ENCODE data around the gene SLC12A4.

SLC12A4 gene

DNA sequence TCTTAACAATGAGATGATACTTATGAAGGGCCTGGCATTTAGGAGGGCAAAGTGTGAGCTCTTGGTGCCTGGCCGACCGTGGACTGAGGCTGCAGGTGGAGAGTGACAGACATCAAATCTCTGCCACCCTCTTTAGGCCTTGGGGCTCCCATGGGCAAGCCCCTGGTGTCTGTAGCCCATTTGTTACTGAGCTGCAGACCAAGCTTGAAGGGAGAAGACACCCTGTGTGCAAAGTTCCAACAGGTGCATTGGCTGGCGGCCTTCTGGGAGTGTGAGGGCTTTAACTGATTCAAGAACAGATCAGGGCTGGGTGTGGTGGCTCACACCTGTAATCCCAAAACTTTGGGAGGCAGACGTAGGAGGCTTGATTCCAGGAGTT, 36.0 kb downstream of the SLC12A4 start:
- TF ChIP-seq POLR2A (IDR thresholded peaks at IDR 0.05; ENCODE audit: low read depth, low read length) (no peak), POU2F2 (IDR thresholded peaks at IDR 0.05; ENCODE audit: low read depth, low read length) (no peak), SPI1 (IDR thresholded peaks at IDR 0.05; ENCODE audit: low read depth, low read length) (no peak), POLR2AphosphoS5 (IDR thresholded peaks at IDR 0.05; ENCODE audit: low read depth, low read length) (no peak), TAF1 (IDR thresholded peaks at IDR 0.05; ENCODE audit: low read depth, low read length) (no peak), PAX5 (IDR thresholded peaks at IDR 0.05; ENCODE audit: insufficient read depth, low read length, severe bottlenecking) (no peak)
- FAIRE-seq (no peak), DNase-seq (ENCODE audit: insufficient read length, low spot score) (no peak)

DNA sequence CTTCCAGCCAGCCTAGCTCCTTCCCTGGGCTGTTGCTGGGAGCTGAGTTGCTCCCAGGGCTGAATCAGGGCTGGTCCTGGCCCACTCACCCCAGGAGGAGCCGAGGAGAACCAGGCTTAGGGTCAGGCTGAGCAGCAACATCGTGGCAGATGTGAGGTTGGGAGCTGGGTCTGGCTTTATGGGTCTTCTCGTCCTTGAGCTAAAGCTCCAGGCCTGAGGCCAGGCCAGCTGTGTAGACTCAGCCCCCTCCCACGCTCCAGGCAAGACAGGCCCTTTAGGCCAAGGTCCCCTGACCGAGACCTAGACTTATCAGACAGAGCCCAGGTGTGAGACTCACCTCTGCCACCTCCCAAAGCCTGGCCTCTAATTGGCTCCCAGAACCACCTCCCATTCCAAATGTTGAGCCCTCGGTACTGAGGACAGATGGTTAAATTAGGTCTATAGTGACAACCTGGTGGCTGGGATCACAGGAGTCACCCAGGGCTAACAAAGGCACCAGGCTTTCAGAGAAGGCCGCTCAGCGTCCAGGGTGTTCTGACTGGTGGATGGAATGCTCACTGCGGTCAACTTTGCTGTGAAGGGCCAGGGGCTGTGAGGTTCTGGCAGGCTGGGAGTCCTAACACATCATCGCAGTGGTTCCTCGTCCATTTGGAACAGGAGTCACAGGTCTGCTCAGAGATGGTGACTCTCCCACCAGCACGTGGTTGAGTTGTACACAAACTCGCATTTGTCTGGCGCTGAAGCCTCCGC, 36.5 kb downstream of the SLC12A4 start, which contains the start of gene CTRL:
CTRL (minus strand) TSS at position 151 of the 750 bp plus-strand sequence; CDS start at position 141, 10 bp downstream.
- DNase-seq (ENCODE audit: insufficient read length, low spot score) (no peak), FAIRE-seq (no peak)
- peak; percentile 38 for TF ChIP-seq POLR2A (IDR thresholded peaks at IDR 0.05; ENCODE audit: low read depth, low read length)
- no peak for TF ChIP-seq POLR2AphosphoS5 (IDR thresholded peaks at IDR 0.05; ENCODE audit: low read depth, low read length)
- 0 out of 2 replicates have a peak, but pooled peaks have one; percentile 4 for TF ChIP-seq POU2F2 (IDR thresholded peaks at IDR 0.05; ENCODE audit: low read depth, low read length)

DNA sequence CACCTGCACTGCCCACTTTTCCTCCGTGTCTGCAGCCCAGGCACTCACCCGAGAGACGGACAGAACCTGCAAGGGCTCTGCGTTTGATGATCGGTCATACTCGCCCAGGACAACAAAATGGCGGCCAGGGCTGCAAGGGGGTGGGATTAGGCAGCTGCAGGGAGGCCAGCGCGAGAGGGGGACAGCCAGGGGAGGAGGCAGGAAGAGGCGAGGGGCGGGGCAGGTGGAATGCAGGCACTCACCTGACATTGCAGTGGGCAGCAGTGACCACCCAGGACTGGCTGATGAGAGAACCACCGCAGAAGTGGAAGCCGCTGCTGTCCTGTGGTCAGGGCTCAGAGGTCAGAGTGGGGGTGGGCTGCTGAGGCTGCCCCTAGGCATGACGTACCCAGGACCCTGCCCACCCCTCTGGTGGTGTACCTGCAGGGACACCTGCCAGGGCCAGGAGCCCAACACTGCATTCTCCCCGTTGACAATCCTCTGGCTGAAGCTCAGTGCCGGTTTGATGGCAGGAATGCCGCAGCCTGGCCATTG, 37.7 kb downstream of the SLC12A4 start:
- DNase-seq (ENCODE audit: insufficient read length, low spot score), result no peak
- no peak for FAIRE-seq
- TF ChIP-seq SPI1 (IDR thresholded peaks at IDR 0.05; ENCODE audit: low read depth, low read length) (no peak), POU2F2 (IDR thresholded peaks at IDR 0.05; ENCODE audit: low read depth, low read length) (no peak), POLR2A (IDR thresholded peaks at IDR 0.05; ENCODE audit: low read depth, low read length) (no peak), POLR2AphosphoS5 (IDR thresholded peaks at IDR 0.05; ENCODE audit: low read depth, low read length) (no peak; the same call in 1 of the 2 replicates), TAF1 (IDR thresholded peaks at IDR 0.05; ENCODE audit: low read depth, low read length) (no peak), PAX5 (IDR thresholded peaks at IDR 0.05; ENCODE audit: insufficient read depth, low read length, severe bottlenecking) (no peak)

DNA sequence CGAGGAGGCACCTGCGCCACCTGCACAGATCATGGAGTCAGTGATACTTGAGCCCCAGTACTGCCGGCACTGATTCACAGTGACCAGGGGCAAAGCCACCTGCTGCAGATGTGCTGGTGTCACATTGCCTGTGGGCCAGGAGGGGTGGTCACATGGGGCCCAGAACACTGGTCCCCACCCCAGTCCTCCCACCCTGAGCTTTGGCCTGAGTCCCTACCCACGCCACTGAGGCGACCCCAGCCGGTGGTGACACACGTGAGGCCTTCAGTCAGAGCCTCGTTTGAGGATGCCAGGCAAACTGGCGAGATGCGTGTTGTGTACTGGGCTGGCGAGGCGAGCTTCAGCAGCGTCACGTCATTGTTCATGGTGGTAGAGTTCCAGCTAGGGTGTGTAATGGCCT, 38.2 kb downstream of the SLC12A4 start:
- FAIRE-seq, result no peak
- no peak for TF ChIP-seq PAX5 (IDR thresholded peaks at IDR 0.05; ENCODE audit: insufficient read depth, low read length, severe bottlenecking)
- TF ChIP-seq POLR2A (IDR thresholded peaks at IDR 0.05; ENCODE audit: low read depth, low read length), result no peak
- no peak for TF ChIP-seq POLR2AphosphoS5 (IDR thresholded peaks at IDR 0.05; ENCODE audit: low read depth, low read length)
- TF ChIP-seq SPI1 (IDR thresholded peaks at IDR 0.05; ENCODE audit: low read depth, low read length), result no peak
- TF ChIP-seq POU2F2 (IDR thresholded peaks at IDR 0.05; ENCODE audit: low read depth, low read length), result no peak
- DNase-seq (ENCODE audit: insufficient read length, low spot score), result no peak

DNA sequence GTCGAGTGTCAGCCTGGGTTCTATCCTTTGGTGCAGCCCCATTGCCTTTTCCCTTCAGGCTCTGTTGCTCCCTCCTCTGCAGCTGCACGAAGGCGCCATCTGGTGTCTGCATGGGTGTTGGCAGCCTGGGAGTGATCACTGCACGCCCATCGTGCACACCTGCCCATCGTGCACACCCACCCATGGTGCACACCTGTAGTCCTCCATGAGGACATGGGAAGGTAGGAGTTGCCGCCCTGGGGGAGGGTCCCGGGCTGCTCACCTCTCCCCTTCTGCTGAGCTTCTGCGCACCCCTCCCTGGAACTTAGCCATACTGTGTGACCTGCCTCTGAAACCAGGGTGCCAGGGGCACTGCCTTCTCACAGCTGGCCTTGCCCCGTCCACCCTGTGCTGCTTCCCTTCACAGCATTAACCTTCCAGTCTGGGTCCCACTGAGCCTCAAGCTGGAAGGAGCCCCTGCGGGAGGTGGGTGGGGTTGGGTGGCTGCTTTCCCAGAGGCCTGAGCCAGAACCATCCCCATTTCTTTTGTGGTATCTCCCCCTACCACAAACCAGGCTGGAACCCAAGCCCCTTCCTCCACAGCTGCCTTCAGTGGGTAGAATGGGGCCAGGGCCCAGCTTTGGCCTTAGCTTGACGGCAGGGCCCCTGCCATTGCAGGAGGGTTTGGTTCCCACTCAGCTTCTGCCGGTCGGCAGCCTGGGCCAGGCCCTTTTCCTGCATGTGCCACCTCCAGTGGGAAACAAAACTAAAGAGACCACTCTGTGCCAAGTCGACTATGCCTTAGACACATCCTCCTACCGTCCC, 39.7 kb downstream of the SLC12A4 start:
- FAIRE-seq (peak; percentile 98), DNase-seq (ENCODE audit: insufficient read length, low spot score) (peak; percentile 88)
- TF ChIP-seq SPI1 (IDR thresholded peaks at IDR 0.05; ENCODE audit: low read depth, low read length) (no peak), POLR2A (IDR thresholded peaks at IDR 0.05; ENCODE audit: low read depth, low read length) (peak; percentile 30; the same call in 1 of the 2 replicates), PAX5 (IDR thresholded peaks at IDR 0.05; ENCODE audit: insufficient read depth, low read length, severe bottlenecking) (no peak), TAF1 (IDR thresholded peaks at IDR 0.05; ENCODE audit: low read depth, low read length) (no peak), POLR2AphosphoS5 (IDR thresholded peaks at IDR 0.05; ENCODE audit: low read depth, low read length) (peak; percentile 20), POU2F2 (IDR thresholded peaks at IDR 0.05; ENCODE audit: low read depth, low read length) (no peak)

DNA sequence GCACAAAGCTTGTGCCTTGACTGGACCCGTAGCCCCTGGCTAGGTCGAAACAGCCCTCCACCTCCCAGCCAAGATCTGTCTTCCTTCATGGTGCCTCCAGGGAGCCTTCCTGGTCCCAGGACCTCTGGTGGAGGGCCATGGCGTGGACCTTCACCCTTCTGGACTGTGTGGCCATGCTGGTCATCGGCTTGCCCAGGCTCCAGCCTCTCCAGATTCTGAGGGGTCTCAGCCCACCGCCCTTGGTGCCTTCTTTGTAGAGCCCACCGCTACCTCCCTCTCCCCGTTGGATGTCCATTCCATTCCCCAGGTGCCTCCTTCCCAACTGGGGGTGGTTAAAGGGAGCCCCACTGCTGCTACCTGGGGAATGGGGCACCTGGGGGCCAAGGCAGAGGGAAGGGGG, 40.3 kb downstream of the SLC12A4 start:
- FAIRE-seq, result no peak
- peak; percentile 21; the same call in 1 of the 2 replicates for TF ChIP-seq POU2F2 (IDR thresholded peaks at IDR 0.05; ENCODE audit: low read depth, low read length)
- TF ChIP-seq PAX5 (IDR thresholded peaks at IDR 0.05; ENCODE audit: insufficient read depth, low read length, severe bottlenecking), result no peak
- no peak for DNase-seq (ENCODE audit: insufficient read length, low spot score)

DNA sequence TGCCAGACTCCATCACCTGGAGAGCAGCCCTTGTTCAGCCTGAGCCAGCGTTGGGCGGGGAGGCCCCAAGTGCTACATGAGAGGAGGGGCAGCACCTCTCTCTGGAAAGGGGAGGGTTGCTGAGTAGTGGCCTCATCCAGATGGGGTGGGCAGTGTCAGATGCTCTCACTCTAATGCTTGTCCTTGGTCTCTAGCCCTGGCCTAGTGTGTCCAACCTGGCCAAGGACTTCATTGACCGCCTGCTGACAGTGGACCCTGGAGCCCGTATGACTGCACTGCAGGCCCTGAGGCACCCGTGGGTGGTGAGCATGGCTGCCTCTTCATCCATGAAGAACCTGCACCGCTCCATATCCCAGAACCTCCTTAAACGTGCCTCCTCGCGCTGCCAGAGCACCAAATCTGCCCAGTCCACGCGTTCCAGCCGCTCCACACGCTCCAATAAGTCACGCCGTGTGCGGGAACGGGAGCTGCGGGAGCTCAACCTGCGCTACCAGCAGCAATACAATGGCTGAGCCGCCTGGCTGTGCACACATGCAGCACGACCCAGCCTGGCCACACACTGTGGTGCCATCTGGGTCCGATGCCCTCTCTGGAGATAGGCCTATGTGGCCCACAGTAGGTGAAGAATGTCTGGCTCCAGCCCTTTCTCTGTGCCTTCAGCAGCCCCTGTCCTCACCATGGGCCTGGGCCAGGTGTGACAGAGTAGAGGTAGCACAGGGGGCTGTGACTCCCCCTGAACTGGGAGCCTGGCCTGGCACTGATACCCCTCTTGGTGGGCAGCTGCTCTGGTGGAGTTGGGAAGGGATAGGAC, 41.1 kb downstream of the SLC12A4 start:
- TF ChIP-seq SPI1 (IDR thresholded peaks at IDR 0.05; ENCODE audit: low read depth, low read length) (no peak), POLR2AphosphoS5 (IDR thresholded peaks at IDR 0.05; ENCODE audit: low read depth, low read length) (peak; percentile 37; the same call in 1 of the 2 replicates), TAF1 (IDR thresholded peaks at IDR 0.05; ENCODE audit: low read depth, low read length) (no peak), POU2F2 (IDR thresholded peaks at IDR 0.05; ENCODE audit: low read depth, low read length) (no peak), POLR2A (IDR thresholded peaks at IDR 0.05; ENCODE audit: low read depth, low read length) (0 out of 2 replicates have a peak, but pooled peaks have one; percentile 12), PAX5 (IDR thresholded peaks at IDR 0.05; ENCODE audit: insufficient read depth, low read length, severe bottlenecking) (no peak)
- FAIRE-seq (no peak), DNase-seq (ENCODE audit: insufficient read length, low spot score) (no peak)

DNA sequence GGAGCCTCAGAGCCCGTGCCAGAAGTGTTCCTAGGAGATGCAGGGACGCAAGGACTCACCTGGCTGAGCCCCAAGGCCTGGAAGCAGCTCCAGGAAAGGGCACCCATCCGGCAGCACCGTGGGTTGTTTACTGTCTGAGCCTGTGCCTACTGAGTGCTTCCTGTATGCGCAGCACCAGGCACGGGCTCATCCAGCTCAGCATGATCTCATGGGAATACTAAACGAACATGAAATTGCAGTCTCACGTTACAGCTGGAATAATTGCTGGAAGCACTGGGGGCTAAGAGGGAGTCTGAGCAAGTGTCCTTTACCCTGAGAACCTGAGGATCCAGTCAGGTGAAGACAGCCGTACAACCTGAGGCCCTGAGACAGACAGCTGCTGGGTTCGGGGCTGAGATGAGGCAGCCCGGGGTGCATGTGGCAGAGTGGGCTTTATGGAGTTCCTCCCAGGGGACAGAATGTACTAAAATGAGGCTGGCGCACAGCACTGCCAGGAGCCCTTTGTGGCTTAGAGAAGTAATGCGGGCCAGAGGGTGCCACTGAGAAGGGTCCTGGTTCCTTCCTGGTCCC, 42.2 kb downstream of the SLC12A4 start:
- no peak for FAIRE-seq
- TF ChIP-seq SPI1 (IDR thresholded peaks at IDR 0.05; ENCODE audit: low read depth, low read length) (no peak), POU2F2 (IDR thresholded peaks at IDR 0.05; ENCODE audit: low read depth, low read length) (no peak), TAF1 (IDR thresholded peaks at IDR 0.05; ENCODE audit: low read depth, low read length) (no peak), PAX5 (IDR thresholded peaks at IDR 0.05; ENCODE audit: insufficient read depth, low read length, severe bottlenecking) (no peak), POLR2AphosphoS5 (IDR thresholded peaks at IDR 0.05; ENCODE audit: low read depth, low read length) (no peak), POLR2A (IDR thresholded peaks at IDR 0.05; ENCODE audit: low read depth, low read length) (no peak)
- DNase-seq (ENCODE audit: insufficient read length, low spot score), result no peak
